Spinal cord (tissue), 10 donors: Measurements from ENCODE around the gene RASAL1. TPM values are rescaled to one million over a fixed set of nuclear protein-coding genes. Genes with fewer than 3 reads are reported as not detected.
A peak's percentile ranks its signal among the peaks of the same experiment; 100 is the strongest.

Source experiments
- DNase-seq, 6 donors: peaks; one replicate each; pipeline versions ENCODE4 v3.0.0 to v3.0.0-alpha.2; 2013 to 2015; ENCODE audit warnings: low spot score in 6 of 6, low read depth in 4 of 6
- H3K27ac ChIP-seq: one replicate; pipeline ENCODE4 v1.5.1; 2013; ENCODE audit warnings: low read depth, low read length, control low read depth
- H3K27me3 ChIP-seq: one replicate; pipeline ENCODE4 v1.6.1; 2013; ENCODE audit warnings: low read length; ENCODE audit not compliant: control insufficient read depth, insufficient read depth
- H3K36me3 ChIP-seq: one replicate; pipeline ENCODE4 v1.6.1; 2013; ENCODE audit warnings: low read length; ENCODE audit not compliant: control insufficient read depth, insufficient read depth
- H3K4me1 ChIP-seq: one replicate; pipeline ENCODE4 v1.6.1; 2013; ENCODE audit warnings: low read length; ENCODE audit not compliant: control insufficient read depth, insufficient read depth
- H3K4me3 ChIP-seq: one replicate; pipeline ENCODE4 v1.5.1; 2013; ENCODE audit warnings: low read depth, low read length, control low read depth
- H3K9me3 ChIP-seq: one replicate; pipeline ENCODE4 v1.6.1; 2013; ENCODE audit warnings: low read length; ENCODE audit not compliant: control insufficient read depth, insufficient read depth
- WGBS: methylation state at CpG from one replicate; pipeline ENCODE4 v1.1.5; 2013; ENCODE audit warnings: missing lambda C conversion rate; ENCODE audit not compliant: insufficient coverage; 5-methylcytosine and 5-hydroxymethylcytosine counted together
- polyA plus RNA-seq, 2 donors: library from polyadenylated mRNA; unstranded; fragments of 120-200 nt; gene quantifications; one replicate each; pipeline ENCODE4 v1.2.1, GENCODE V29; 2013; ENCODE audit not compliant: insufficient read length in 2 of 2
- total RNA-seq, 2 donors: library from RNA; depleted of rRNA in 1 of 2; stranded (reverse); fragments of 120-200 nt in 1 of 2; fragments of >200 nt in 1 of 2; gene quantifications; one replicate each; pipeline versions ENCODE4 v1.2.3 to v1.2.4, GENCODE V29; 2013 to 2014
- donor health status: healthy.

The RASAL1 gene
- total and polyA plus RNA-seq, 4 donors, result 0.72 to 3.0 (median 2.4) TPM

DNA sequence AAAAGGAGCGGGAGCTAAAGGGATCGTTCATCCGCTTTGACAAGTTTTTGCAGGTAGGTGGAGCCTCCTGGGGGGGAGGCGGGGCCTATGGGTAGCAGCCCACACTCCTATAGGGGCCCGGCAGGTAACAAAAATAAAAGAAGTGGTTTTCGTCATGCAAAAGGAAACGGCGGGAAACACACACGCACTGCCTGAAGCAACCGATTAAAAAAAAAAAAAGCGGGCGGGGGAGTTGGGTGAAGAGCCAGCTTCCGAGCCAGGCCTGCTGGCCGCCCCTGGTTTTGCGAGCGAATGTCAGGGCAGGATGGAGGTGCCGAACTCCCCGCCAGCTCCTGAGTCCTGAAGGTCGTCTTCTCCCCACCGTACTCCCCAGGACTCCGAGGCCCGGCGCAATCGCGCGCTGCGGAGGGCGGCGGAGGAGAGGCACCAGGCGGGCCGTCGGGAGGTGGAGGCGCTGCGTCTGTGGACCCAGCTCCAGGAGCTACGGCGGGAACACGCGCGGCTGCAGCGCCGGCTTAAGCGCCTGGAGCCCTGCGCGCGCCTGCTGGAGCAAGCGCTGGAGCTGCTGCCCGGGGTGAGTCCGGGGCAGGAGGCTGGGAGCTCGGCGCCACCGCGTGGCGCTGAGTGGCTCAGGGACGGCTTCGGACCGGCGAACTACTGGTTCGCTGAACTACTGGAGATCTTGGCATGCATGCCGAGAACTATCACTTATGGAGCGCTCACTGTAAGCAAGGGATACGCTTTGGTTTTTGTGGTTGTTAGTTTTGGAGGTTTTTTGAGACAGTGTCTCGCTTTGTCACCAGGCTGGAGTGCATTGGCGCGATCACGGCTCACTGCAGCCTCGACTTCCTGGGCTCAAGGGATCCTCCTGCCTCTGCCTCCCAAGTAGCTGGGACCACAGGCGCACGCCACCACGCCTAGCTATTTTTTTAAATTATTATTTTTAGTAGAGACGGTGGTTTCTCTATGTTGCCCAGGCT is 17.6 kb upstream of the RASAL1 start:
- DNase-seq, result peak in 3 of 6 donors; percentile 54 to 85 (median 83)

DNA sequence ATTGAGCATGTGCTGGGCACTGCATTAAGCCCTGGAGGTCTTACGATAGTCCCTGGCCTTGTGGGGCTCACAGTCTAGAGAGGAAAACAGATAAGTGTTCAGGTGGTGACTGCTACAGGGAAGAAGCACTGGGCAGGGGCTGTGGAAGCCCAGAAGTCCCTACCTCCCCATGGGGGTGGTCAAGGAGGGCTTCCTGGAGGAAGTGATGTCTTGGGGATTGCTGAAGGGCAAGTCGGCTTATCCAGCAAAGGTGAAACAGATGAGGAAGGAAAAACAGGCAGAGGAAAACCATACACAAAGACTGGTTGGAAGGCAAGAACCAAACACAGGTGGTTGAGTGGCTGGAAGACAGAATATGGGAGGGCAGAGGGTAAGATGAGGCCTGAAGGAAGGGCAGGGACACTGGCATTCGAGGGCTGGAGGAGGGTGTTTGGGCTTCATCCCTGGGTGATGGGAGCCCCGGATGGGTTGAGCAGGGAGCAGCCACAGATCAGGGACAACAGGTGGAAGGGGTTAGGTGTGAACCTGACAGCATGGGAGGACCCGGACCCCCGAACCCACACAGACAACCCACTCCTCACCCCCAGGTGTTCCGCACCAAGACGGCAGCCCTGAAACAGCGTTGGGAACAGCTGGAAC is 16.8 kb upstream of the RASAL1 start:
- H3K4me3 ChIP-seq, result no peak overlapping the region
- peaks cover 45% of the 10 kb centered on the region for H3K4me1 ChIP-seq
- H3K9me3 ChIP-seq, result no peaks in the 10 kb centered on the region
- WGBS, result 55% methylated on average over 4 of the region's 9 CpGs
- no peak overlapping the region for H3K27ac ChIP-seq
- no peak for DNase-seq
- peaks cover 7% of the 10 kb centered on the region for H3K36me3 ChIP-seq
- peaks cover 35% of the 10 kb centered on the region for H3K27me3 ChIP-seq

More for the DNA sequence above, 17.6 kb upstream of the RASAL1 start:
- peaks cover 37% of the 10 kb centered on the region for H3K27me3 ChIP-seq
- peaks cover 15% of the 10 kb centered on the region for H3K36me3 ChIP-seq
- H3K4me1 ChIP-seq, result peaks cover 45% of the 10 kb centered on the region
- 2% methylated on average over 64 of the region's 70 CpGs for WGBS
- H3K9me3 ChIP-seq, result no peaks in the 10 kb centered on the region
- peak overlapping the region; percentile 29 for H3K4me3 ChIP-seq
- no peak overlapping the region for H3K27ac ChIP-seq

DNA sequence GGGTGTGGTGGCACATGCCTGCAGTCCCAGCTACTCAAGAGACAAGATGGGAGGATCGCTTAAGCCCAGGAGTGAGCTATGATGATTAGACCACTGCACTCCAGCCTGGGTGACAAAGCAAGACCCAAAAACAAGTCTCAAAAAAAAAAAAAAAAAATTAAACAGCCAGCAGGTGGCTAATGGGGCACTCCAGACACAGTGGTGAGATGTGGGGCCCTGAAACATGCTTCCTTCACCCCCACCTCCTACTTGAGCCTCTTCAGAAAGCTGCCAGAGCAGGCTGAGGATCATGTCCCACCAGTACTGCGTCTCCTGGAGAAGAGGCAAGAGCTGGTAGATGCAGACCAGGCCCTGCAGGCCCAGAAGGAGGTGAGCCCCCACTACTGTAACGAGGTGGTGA is 16.1 kb upstream of the RASAL1 start:
- WGBS, result 83% methylated on average over 1 of the region's 3 CpGs

DNA sequence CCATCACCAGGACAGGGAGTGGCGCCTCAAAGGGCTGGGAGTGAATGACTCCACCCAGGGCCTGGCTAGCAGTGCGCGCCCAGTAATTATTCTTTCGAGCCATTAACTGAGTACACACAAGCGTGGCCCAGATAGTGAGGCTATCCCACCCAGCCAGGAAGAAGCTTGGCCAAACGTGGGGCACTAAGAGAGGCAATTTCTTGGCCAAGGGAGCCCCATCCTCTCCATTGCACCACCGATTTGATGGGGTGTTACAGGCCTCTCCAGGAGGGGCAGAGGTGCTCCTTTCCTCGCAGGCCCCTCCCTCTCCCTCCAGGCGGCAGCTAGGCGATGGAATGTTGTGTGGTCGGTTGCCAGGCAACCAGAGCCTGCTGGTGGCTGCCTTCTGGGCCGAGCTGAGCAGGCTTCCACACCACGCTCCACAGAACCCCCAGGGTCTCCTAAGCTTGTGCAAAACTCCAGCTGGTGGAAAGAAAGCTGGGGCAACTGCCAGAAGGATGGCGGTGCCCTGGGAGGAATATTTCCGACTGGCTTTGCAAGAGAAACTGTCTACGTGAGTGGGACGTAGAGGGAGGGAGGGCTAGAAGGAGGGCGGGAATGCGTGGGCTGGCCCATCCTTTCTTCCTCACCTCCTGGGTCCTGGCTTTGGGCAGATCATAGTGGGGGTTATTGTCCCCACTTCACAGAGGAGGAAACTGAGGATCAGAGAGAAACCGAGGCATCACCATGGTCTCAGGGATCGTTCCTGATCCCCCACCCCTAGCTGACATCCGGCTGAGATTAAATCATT is 14.0 kb upstream of the RASAL1 start, which contains the start of gene CFAP73:
TSS of gene CFAP73 (plus strand) at position 364 of the 790 bp plus-strand sequence. CDS start at position 498, 134 bp downstream.
- peaks cover 39% of the 10 kb centered on the region for H3K4me1 ChIP-seq
- H3K9me3 ChIP-seq, result peaks cover 1% of the 10 kb centered on the region
- 13% methylated on average over 13 of the region's 22 CpGs for WGBS
- peaks cover 24% of the 10 kb centered on the region for H3K27me3 ChIP-seq
- H3K4me3 ChIP-seq, result no peak within 1 kb of the TSS
- no peak within 1 kb of the TSS for H3K27ac ChIP-seq
- H3K36me3 ChIP-seq, result no peaks in the 10 kb centered on the region
- peak; percentile 68 to 98 (median 80) for DNase-seq

More for the DNA sequence above, 16.1 kb upstream of the RASAL1 start:
- peaks cover 45% of the 10 kb centered on the region for H3K4me1 ChIP-seq
- H3K27ac ChIP-seq, result no peak overlapping the region
- H3K27me3 ChIP-seq, result peaks cover 35% of the 10 kb centered on the region
- no peak for DNase-seq
- H3K4me3 ChIP-seq, result no peak overlapping the region
- peaks cover 1% of the 10 kb centered on the region for H3K9me3 ChIP-seq
- H3K36me3 ChIP-seq, result peaks cover 6% of the 10 kb centered on the region

DNA sequence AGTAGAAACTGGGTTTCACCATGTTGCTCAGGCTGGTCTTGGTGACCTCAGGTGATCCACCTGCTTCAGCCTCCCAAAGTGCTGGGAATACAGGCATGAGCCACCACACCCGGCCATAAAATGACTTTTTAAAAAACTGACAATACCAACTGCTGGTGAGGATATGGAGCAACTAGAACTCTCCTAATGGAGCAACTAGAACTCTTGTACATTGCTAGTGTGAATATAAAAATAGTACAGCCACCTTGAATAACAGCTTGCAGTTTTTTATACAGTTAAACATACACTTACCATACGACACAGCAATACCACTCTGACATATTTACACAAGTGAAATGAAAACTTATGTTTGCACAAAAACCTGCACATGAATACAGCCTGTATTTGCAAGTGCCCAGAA is 11.4 kb upstream of the RASAL1 start:
- Histone ChIP-seq H3K9me3 (peaks cover 1% of the 10 kb centered on the region), H3K27ac (no peak overlapping the region), H3K4me3 (no peak overlapping the region), H3K27me3 (peaks cover 2% of the 10 kb centered on the region), H3K4me1 (peaks cover 30% of the 10 kb centered on the region), H3K36me3 (no peaks in the 10 kb centered on the region)
- no peak for DNase-seq
- no CpG with 5 or more reads among the region's 2 CpGs for WGBS

DNA sequence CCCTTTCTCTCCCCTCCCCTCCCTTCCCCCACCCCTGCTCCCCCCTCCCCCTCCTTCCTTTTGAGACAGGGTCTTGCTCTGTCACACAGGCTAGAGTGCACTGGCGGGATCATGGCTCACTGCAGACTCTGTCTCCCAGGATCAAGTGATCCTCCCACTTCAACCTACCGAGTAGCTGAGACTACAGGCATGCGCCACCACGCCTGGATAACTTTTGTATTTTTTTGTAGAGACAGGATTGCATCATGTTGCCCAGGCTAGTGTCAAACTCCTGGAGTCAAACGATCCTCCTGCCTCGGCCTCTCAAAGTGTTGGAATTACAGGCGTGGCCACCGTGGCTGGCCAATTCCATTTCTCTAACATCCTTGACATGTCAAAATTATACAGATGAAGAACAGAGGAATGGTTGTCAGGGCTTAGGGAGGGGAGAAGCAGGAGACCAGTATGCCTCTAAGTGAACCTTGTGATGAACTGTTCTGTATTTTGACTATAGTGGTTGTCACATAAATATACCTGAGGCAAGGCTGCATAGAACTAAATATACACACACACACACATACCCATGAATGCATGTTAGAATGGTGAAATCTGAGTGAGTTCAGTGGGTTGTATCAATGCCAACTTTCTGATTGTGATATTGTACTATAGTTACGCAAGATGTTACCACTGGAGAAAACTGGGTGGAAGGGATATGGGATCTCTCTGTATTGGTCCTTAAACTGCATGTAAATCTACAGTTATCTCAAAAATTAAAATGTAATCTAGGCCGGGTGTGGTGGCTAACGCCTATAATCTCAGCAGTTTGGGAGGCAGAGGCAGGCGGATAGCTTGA is 10.4 kb upstream of the RASAL1 start:
- DNase-seq, result no peak
- peaks cover 32% of the 10 kb centered on the region for H3K4me1 ChIP-seq
- H3K36me3 ChIP-seq, result no peaks in the 10 kb centered on the region
- H3K4me3 ChIP-seq, result no peak overlapping the region
- 61% methylated on average over 2 of the region's 12 CpGs for WGBS
- H3K27me3 ChIP-seq, result no peaks in the 10 kb centered on the region
- H3K27ac ChIP-seq, result no peak overlapping the region
- H3K9me3 ChIP-seq, result peaks cover 1% of the 10 kb centered on the region

DNA sequence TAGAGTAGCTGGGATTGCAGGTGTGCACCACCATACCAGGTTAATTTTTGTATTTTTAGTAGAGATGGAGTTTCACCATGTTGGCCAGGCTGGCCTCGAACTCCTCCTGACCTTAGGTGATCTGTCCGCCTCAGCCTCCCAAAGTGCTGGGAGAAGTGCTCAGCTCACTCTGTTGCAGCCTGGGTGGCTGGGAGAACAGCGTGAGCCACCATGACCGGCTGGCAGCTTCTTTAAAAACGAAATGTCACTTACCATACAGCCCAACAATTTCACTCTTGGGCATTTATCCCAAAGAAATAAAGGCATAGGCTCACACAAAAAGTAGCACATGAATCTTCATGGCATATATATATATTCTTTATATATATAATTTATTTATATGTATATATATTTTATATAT is 9.2 kb upstream of the RASAL1 start:
- Histone ChIP-seq H3K27me3 (no peaks in the 10 kb centered on the region), H3K27ac (no peak overlapping the region), H3K36me3 (no peaks in the 10 kb centered on the region), H3K4me3 (no peak overlapping the region), H3K9me3 (peaks cover 1% of the 10 kb centered on the region), H3K4me1 (peaks cover 23% of the 10 kb centered on the region)
- DNase-seq, result no peak
- 100% methylated on average over 2 of the region's 5 CpGs for WGBS

DNA sequence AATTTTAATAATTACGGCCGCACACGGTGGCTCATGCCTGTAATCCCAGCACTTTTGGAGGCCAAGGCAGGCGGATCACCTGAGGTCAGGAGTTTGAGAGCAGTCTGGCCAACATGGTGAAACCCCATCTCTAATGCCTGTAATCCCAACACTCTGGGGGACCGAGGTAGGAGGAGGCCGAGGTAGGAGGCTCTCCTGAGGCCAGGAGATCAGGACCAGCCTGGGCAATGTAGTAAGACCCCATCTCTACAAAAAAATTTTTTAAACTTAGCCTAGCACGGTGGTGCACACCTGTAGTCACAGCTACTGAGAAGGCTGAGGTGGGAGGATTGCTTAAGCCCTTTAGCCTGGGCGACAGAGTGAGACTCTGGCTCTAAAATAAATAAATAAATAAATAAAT is 8.4 kb upstream of the RASAL1 start:
- H3K36me3 ChIP-seq, result no peaks in the 10 kb centered on the region
- H3K27me3 ChIP-seq, result no peaks in the 10 kb centered on the region
- H3K4me3 ChIP-seq, result no peak overlapping the region
- H3K27ac ChIP-seq, result no peak overlapping the region
- peaks cover 15% of the 10 kb centered on the region for H3K4me1 ChIP-seq
- 94% methylated on average over 3 of the region's 8 CpGs for WGBS
- peaks cover 1% of the 10 kb centered on the region for H3K9me3 ChIP-seq
- no peak for DNase-seq
